NB4 (cell line): ENCODE measurements around the gene RMDN3.

Experiments used
- DNase-seq: peaks from one replicate; pipeline ENCODE4 v3.0.0; 2010; ENCODE audit warnings: low read depth
- H3K4me3 ChIP-seq: one replicate; pipeline ENCODE4 v1.5.1; 2011; ENCODE audit warnings: mild to moderate bottlenecking, low read depth, low read length, moderate library complexity
- CTCF ChIP-seq: IDR thresholded peaks from one replicate; pipeline ENCODE4 v1.5.1; 2012; ENCODE audit warnings: low read depth, low read length
- MYC ChIP-seq: IDR thresholded peaks from 2 replicates; pipeline ENCODE4 v1.6.1; 2011; ENCODE audit warnings: low read depth, low read length
- POLR2A ChIP-seq: IDR thresholded peaks from 2 replicates; pipeline ENCODE4 v1.6.1; 2011; ENCODE audit warnings: mild to moderate bottlenecking; ENCODE audit not compliant: insufficient read length; ENCODE audit errors: extremely low read depth
- TF ChIP-seq, protein P1 (sequence below): IDR thresholded peaks from 2 replicates; pipeline ENCODE4 v1.6.1; 2011; ENCODE audit warnings: low read depth, low read length

The RMDN3 gene

GRCh38 chr15:40706121-40706520, 48.9 kb downstream of the RMDN3 start:
- no peak for DNase-seq
- TF ChIP-seq, protein P1, sequence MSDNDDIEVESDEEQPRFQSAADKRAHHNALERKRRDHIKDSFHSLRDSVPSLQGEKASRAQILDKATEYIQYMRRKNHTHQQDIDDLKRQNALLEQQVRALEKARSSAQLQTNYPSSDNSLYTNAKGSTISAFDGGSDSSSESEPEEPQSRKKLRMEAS, result no peak
- TF ChIP-seq CTCF (no peak), POLR2A (no peak), MYC (no peak)
- no peak overlapping the region for H3K4me3 ChIP-seq

DNA sequence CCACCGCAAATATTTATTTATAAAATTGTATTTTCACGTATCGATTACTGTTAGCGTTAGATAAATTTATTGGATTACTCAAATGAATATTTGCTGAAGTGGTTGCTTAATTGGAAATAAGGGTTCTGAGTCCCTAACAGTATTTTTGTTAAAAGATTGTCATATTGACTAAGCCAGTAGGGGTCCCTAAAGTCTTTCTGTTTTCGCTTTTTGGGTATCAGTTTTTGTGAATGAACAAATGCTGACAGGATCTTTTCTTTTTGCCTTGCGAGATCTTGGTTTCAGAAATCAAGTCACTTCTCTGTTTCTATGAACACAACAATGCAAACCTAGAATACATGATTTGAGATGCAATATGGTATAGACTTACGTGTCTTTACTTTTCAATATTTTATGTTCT, 53.0 kb downstream of the RMDN3 start:
- DNase-seq, result peak; percentile 36
- no peak overlapping the region for H3K4me3 ChIP-seq
- TF ChIP-seq, protein P1, result no peak
- TF ChIP-seq POLR2A (no peak), MYC (no peak), CTCF (no peak)

GRCh38 chr15:40697916-40698315, 57.1 kb downstream of the RMDN3 start:
- no peak for DNase-seq
- H3K4me3 ChIP-seq, result no peak overlapping the region
- TF ChIP-seq MYC (no peak), POLR2A (no peak), CTCF (no peak)
- TF ChIP-seq, protein P1, result no peak

- H3K4me3 ChIP-seq, result peak overlapping the region; percentile 99
- TF ChIP-seq POLR2A (no peak), MYC (no peak), CTCF (no peak)
- TF ChIP-seq, protein P1, result no peak
- DNase-seq, result peak; percentile 11
Measured at GRCh38 chr15:40696228-40696627, 58.8 kb downstream of the RMDN3 start.

GRCh38 chr15:40695469-40695890, 59.6 kb downstream of the RMDN3 start:
- DNase-seq, result no peak
- TF ChIP-seq POLR2A (no peak), MYC (no peak), CTCF (no peak)
- TF ChIP-seq, protein P1, result no peak
- peak overlapping the region; percentile 99 for H3K4me3 ChIP-seq
